Erythroblast (primary cell): Measurements from ENCODE around the gene CELA3A.

Experiments used
- GATA1 ChIP-seq: IDR thresholded peaks from 2 replicates; pipeline ENCODE4 v1.6.1; 2011; ENCODE audit warnings: low read depth, mild to moderate bottlenecking, control low read depth, low read length, moderate library complexity
- POLR2A ChIP-seq: IDR thresholded peaks from 2 replicates; pipeline ENCODE4 v1.6.1; 2011; ENCODE audit warnings: mild to moderate bottlenecking, low read length

DNA sequence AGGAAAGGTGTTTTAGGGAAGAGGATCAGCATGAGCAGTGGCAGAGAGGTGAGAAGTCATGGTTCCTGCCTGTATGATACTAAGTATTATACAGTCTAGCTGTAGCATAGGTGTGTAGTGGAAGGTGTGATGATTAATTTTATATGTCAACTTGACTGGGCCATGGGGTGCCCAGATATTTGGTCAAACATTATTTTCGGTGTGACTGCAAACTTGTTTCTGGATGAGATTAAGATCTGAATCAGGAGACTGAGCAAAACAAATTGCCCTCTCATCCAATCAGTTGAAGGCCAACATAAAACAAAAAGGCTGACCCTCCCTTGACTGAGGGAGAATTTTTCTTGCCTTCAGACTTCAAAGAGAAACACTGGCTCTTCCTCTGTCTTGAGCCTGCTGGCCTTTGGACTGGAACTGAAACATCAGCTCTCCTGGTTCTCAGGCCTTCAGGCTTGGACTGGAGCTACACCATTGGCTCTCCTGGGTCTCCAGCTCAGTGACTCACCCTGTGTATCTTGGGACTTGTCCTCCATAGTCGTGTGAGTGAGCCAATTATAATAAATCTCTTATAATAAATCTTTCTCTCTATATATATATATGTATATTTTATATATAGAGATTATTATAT is 44.3 kb downstream of the CELA3A start:
- TF ChIP-seq POLR2A (no peak), GATA1 (no peak)
